Prostate gland (tissue), 2 donors: Measurements from ENCODE around the gene MT1G.

Experiments
- CTCF ChIP-seq, 4 experiments: fragments of 200-600 bp in 2 of 4; fragments of 450-650 bp in 2 of 4; sonication (generic) in 2 of 4; IDR thresholded peaks; 1 replicate in 3 of 4; 2 replicates in 1 of 4; pipeline ENCODE4 v1.5.1; 2016 to 2019; ENCODE audit warnings: antibody characterized with exemption in 4 of 4, mild to moderate bottlenecking in 2 of 4, moderate library complexity in 2 of 4
- POLR2A ChIP-seq: fragments of 450-650 bp; IDR thresholded peaks from one replicate; pipeline ENCODE4 v1.6.1; 2016; ENCODE audit warnings: antibody characterized with exemption, mild to moderate bottlenecking

- TF ChIP-seq CTCF (IDR thresholded peaks at IDR 0.05) (no peak), POLR2A (no peak)
Measured at GRCh38 chr16:56664506-56664905, 3.4 kb downstream of the MT1G start.
